Lower leg skin (tissue), 3 donors: ENCODE measurements around the gene ASCC1.

Experiments used
- CTCF ChIP-seq, 3 donors: fragments of 450-650 bp; IDR thresholded peaks; one replicate each; pipeline ENCODE4 v1.5.1; 2016; ENCODE audit warnings: antibody characterized with exemption in 3 of 3, mild to moderate bottlenecking in 3 of 3, moderate library complexity in 2 of 3
- POLR2A ChIP-seq, 2 donors: fragments of 450-650 bp; IDR thresholded peaks; one replicate each; pipeline ENCODE4 v1.6.1; 2016 to 2017; ENCODE audit warnings: antibody characterized with exemption in 2 of 2, mild to moderate bottlenecking in 1 of 2, moderate library complexity in 1 of 2

- TF ChIP-seq CTCF (IDR thresholded peaks at IDR 0.05) = no peak
- TF ChIP-seq POLR2A (IDR thresholded peaks at IDR 0.05) = no peak
Measured at GRCh38 chr10:72088889-72089575, 127.0 kb downstream of the ASCC1 start.
